Ishikawa (cell line): ENCODE results near the gene SLC8A1.

Source experiments
- CEBPB ChIP-seq: IDR thresholded peaks from 2 replicates; pipeline ENCODE4 v1.6.1; 2012
- CREB1 ChIP-seq: IDR thresholded peaks from 2 replicates; pipeline ENCODE4 v1.6.1; 2012; ENCODE audit warnings: low read depth
- EGR1 ChIP-seq: IDR thresholded peaks from 2 replicates; pipeline ENCODE4 v1.6.1; 2012
- EP300 ChIP-seq: IDR thresholded peaks from 2 replicates; pipeline ENCODE4 v1.6.1; 2012; ENCODE audit warnings: borderline replicate concordance
- FOXM1 ChIP-seq: IDR thresholded peaks from 2 replicates; pipeline ENCODE4 v1.6.1; 2012; ENCODE audit warnings: low read depth, borderline replicate concordance
- RAD21 ChIP-seq: IDR thresholded peaks from 2 replicates; pipeline ENCODE4 v1.6.1; 2012; ENCODE audit warnings: low read depth
- TAF1 ChIP-seq: IDR thresholded peaks from 2 replicates; pipeline ENCODE4 v1.6.1; 2012; ENCODE audit warnings: low read depth, mild to moderate bottlenecking
- TEAD4 ChIP-seq: IDR thresholded peaks from 2 replicates; pipeline ENCODE4 v1.6.1; 2012
- YY1 ChIP-seq: IDR thresholded peaks from 2 replicates; pipeline ENCODE4 v1.6.1; 2012; ENCODE audit warnings: low read depth
- TF ChIP-seq, protein P1 (sequence below): IDR thresholded peaks from 2 replicates; pipeline ENCODE4 v1.6.1; 2012; ENCODE audit warnings: low read depth, mild to moderate bottlenecking
- TF ChIP-seq, protein P2 (sequence below): IDR thresholded peaks from 2 replicates; pipeline ENCODE4 v1.6.1; 2012
- TF ChIP-seq, protein P3 (sequence below): IDR thresholded peaks from 2 replicates; pipeline ENCODE4 v1.6.1; 2012

DNA sequence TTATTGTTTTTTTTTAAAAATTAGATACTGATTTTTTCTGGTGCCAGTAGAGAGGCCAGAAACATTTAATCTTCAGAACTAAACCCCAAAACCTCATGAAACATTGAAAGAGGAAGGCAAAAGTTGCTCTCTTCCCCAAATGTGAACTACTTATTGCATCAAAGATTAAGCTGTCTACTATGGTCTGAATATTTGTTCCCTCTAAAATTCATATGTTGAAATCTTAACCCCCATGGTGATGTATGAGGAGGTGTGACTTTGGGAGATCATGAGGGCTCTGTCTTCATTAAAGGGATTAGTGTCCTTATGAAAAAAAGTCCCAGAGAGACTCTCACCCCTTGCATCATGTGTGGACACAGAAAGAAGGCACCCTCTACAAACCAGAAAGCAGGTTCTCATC is 28.2 kb upstream of the SLC8A1 start:
- TF ChIP-seq, protein P1, sequence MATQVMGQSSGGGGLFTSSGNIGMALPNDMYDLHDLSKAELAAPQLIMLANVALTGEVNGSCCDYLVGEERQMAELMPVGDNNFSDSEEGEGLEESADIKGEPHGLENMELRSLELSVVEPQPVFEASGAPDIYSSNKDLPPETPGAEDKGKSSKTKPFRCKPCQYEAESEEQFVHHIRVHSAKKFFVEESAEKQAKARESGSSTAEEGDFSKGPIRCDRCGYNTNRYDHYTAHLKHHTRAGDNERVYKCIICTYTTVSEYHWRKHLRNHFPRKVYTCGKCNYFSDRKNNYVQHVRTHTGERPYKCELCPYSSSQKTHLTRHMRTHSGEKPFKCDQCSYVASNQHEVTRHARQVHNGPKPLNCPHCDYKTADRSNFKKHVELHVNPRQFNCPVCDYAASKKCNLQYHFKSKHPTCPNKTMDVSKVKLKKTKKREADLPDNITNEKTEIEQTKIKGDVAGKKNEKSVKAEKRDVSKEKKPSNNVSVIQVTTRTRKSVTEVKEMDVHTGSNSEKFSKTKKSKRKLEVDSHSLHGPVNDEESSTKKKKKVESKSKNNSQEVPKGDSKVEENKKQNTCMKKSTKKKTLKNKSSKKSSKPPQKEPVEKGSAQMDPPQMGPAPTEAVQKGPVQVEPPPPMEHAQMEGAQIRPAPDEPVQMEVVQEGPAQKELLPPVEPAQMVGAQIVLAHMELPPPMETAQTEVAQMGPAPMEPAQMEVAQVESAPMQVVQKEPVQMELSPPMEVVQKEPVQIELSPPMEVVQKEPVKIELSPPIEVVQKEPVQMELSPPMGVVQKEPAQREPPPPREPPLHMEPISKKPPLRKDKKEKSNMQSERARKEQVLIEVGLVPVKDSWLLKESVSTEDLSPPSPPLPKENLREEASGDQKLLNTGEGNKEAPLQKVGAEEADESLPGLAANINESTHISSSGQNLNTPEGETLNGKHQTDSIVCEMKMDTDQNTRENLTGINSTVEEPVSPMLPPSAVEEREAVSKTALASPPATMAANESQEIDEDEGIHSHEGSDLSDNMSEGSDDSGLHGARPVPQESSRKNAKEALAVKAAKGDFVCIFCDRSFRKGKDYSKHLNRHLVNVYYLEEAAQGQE: no peak
- TF ChIP-seq FOXM1: no peak
- TF ChIP-seq, protein P2, sequence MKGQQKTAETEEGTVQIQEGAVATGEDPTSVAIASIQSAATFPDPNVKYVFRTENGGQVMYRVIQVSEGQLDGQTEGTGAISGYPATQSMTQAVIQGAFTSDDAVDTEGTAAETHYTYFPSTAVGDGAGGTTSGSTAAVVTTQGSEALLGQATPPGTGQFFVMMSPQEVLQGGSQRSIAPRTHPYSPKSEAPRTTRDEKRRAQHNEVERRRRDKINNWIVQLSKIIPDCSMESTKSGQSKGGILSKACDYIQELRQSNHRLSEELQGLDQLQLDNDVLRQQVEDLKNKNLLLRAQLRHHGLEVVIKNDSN: no peak
- TF ChIP-seq YY1: no peak
- no peak for TF ChIP-seq RAD21
- TF ChIP-seq, protein P3, sequence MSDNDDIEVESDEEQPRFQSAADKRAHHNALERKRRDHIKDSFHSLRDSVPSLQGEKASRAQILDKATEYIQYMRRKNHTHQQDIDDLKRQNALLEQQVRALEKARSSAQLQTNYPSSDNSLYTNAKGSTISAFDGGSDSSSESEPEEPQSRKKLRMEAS: no peak
- no peak for TF ChIP-seq EGR1
- TF ChIP-seq CREB1: no peak
- TF ChIP-seq TAF1: no peak
- no peak for TF ChIP-seq EP300
- TF ChIP-seq CEBPB: no peak
- TF ChIP-seq TEAD4: no peak
